Vagina (tissue), 2 donors: ENCODE results near the gene CDH4. TPM values are rescaled to one million over a fixed set of nuclear protein-coding genes. Genes with fewer than 3 reads are reported as not detected.

Experiments
- DNase-seq, 2 donors: peaks; one replicate each; pipeline ENCODE4 v3.0.0-alpha.2; 2017; ENCODE audit errors: extremely low spot score in 2 of 2
- H3K27ac ChIP-seq: fragments of 200-600 bp; sonication (generic); one replicate; pipeline ENCODE4 v1.5.1; 2019
- H3K27me3 ChIP-seq: fragments of 200-600 bp; sonication (generic); one replicate; pipeline ENCODE4 v1.5.1; 2019
- H3K36me3 ChIP-seq, 2 donors: fragments of 200-600 bp; sonication (generic); one replicate each; pipeline ENCODE4 v1.5.1; 2017 to 2019
- H3K4me1 ChIP-seq: fragments of 200-600 bp; sonication (generic); one replicate; pipeline ENCODE4 v1.5.1; 2019
- H3K4me3 ChIP-seq, 2 donors: fragments of 200-600 bp; sonication (generic); 1 replicate in 1 of 2; 2 replicates in 1 of 2; pipeline ENCODE4 v1.5.1; 2016 to 2019
- H3K9me3 ChIP-seq: fragments of 200-600 bp; sonication (generic); one replicate; pipeline ENCODE4 v1.5.1; 2019
- POLR2A ChIP-seq, 2 donors: fragments of 450-650 bp; IDR thresholded peaks; one replicate each; pipeline ENCODE4 v1.6.1; 2017; ENCODE audit warnings: antibody characterized with exemption in 2 of 2, mild to moderate bottlenecking in 2 of 2, moderate library complexity in 2 of 2
- POLR2AphosphoS5 ChIP-seq, 2 donors: sonication (generic); formaldehyde crosslinking; IDR thresholded peaks; one replicate each; pipeline ENCODE4 v1.9.0; 2017; ENCODE audit warnings: antibody characterized with exemption in 2 of 2, mild to moderate bottlenecking in 2 of 2, low read depth in 1 of 2; ENCODE audit not compliant: insufficient read depth in 1 of 2
- intact Hi-C: fragments of 100-400 bp; cut with DNase I; formaldehyde crosslinking; loops from one replicate; pipeline ENCODE4 v1.15.1; 2023
- total RNA-seq: library from RNA; depleted of rRNA; stranded (reverse); fragments of >200 nt; gene quantifications from one replicate; pipeline ENCODE4 v1.2.3, GENCODE V29; 2016
- TF ChIP-seq, protein P1 (sequence below), 3 experiments: fragments of 450-650 bp in 2 of 3; fragments of 200-600 bp in 1 of 3; sonication (generic) in 1 of 3; IDR thresholded peaks; one replicate each; pipeline ENCODE4 v1.5.1; 2017 to 2019; ENCODE audit warnings: antibody characterized with exemption in 3 of 3, mild to moderate bottlenecking in 2 of 3, moderate library complexity in 2 of 3

The CDH4 gene
- total RNA-seq, 1 donor from 2014 or later, result 0.25 TPM

DNA sequence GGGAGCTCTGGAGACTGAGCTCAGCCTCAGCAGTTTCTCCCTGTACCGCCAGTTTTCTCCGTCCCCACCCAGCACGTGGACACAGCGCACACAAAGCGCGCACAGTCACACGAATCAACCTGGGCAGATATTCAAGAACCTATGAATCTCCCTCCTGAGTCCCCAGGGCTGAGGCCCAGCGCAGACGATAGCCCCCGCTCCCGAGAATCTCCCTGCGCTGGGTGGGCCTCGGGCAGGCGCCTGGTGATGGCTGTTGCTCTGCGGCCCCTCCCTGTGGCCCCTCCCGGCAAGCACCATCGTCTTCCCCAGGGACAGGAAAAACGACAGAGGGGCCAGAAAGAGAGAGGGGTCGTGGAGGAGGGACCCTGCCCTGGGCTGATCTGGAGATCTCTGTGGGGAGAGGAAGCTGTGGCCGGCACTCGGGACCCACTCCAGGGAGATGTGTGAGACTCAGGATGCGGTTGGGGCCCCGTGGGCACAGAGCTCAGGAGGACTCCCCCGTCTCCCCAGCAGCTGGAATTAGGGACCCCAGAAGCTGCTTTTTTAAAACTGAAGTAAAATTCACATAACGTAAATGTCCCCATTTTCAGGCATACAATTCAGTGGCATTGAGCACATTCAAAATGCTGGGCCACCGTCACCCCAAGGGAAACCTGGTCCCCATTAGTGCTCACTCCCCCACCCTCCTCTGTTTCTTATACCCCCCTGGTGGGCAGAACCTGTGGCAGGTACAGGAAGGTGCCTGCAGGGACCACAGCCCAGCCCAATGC is 482.9 kb downstream of the CDH4 start:
- no peak for TF ChIP-seq POLR2AphosphoS5 (IDR thresholded peaks at IDR 0.05; ENCODE audit: insufficient read depth in 1 of 2, low read depth in 1 of 2)
- TF ChIP-seq, protein P1, sequence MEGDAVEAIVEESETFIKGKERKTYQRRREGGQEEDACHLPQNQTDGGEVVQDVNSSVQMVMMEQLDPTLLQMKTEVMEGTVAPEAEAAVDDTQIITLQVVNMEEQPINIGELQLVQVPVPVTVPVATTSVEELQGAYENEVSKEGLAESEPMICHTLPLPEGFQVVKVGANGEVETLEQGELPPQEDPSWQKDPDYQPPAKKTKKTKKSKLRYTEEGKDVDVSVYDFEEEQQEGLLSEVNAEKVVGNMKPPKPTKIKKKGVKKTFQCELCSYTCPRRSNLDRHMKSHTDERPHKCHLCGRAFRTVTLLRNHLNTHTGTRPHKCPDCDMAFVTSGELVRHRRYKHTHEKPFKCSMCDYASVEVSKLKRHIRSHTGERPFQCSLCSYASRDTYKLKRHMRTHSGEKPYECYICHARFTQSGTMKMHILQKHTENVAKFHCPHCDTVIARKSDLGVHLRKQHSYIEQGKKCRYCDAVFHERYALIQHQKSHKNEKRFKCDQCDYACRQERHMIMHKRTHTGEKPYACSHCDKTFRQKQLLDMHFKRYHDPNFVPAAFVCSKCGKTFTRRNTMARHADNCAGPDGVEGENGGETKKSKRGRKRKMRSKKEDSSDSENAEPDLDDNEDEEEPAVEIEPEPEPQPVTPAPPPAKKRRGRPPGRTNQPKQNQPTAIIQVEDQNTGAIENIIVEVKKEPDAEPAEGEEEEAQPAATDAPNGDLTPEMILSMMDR (IDR thresholded peaks at IDR 0.05), result no peak
- TF ChIP-seq POLR2A (IDR thresholded peaks at IDR 0.05), result no peak
- no peaks in the 10 kb centered on the region for H3K9me3 ChIP-seq
- no peaks in the 10 kb centered on the region for H3K4me1 ChIP-seq
- DNase-seq, result no peak
- no peaks in the 10 kb centered on the region for H3K36me3 ChIP-seq
- no peaks in the 10 kb centered on the region for H3K27me3 ChIP-seq
- intact Hi-C loops, result no loop called here
- H3K4me3 ChIP-seq, result no peak overlapping the region
- H3K27ac ChIP-seq, result no peak overlapping the region

DNA sequence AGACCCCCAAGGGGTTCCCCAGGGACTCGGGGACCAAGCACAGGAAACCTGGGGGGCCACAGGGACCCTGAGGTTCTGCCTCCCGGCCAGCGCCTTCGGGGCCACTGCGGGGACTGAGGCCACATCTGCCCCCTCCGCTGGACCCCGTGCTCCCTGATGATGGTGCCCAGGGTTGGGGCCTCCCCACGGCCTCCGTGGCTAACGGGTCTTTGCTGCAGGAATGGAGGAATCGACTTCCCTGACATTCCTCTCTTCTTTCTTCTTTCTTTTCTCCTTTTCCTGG is 483.4 kb downstream of the CDH4 start:
- no peak overlapping the region for H3K27ac ChIP-seq
- no peaks in the 10 kb centered on the region for H3K4me1 ChIP-seq
- H3K4me3 ChIP-seq, result no peak overlapping the region
- no peaks in the 10 kb centered on the region for H3K27me3 ChIP-seq
- no peak for TF ChIP-seq POLR2AphosphoS5 (IDR thresholded peaks at IDR 0.05; ENCODE audit: insufficient read depth in 1 of 2, low read depth in 1 of 2)
- TF ChIP-seq POLR2A (IDR thresholded peaks at IDR 0.05), result no peak
- DNase-seq, result no peak
- H3K9me3 ChIP-seq, result no peaks in the 10 kb centered on the region
- no peaks in the 10 kb centered on the region for H3K36me3 ChIP-seq
- intact Hi-C loops, result no loop called here

DNA sequence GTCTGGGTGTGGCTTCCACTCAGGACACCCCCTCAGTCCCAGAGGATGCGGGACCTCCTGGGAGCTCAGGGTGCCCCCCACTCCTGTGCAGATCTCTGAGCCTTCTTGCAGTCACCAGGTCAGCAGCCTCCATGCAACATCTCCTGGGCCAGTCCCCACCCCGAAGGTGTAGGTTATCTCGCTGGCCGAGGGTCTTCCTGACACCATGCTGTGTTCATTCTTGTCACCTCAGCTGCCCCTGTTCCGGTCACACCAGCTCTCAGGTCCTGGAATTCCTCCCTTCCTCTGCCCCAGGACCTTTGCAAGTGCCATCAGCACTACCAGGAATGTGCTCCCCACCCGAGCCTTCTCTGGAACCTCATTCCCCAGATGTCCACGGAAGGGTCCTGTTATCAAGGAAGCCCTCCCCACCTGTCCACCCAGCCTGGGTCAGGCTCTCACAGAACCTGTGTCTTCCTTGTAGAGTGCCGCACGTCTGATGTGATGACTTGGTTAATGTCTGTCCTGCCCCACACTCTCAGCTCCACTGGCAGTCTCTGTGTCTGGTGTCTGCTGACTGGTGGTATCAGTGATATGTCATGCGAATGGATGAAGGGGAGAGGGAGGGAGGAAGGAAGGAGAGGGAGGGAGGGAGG is 484.1 kb downstream of the CDH4 start:
- TF ChIP-seq POLR2A (IDR thresholded peaks at IDR 0.05), result no peak
- TF ChIP-seq POLR2AphosphoS5 (IDR thresholded peaks at IDR 0.05; ENCODE audit: insufficient read depth in 1 of 2, low read depth in 1 of 2), result no peak
- TF ChIP-seq, protein P1 (IDR thresholded peaks at IDR 0.05), result no peak
- Histone ChIP-seq H3K4me1 (no peaks in the 10 kb centered on the region), H3K27ac (no peak overlapping the region), H3K36me3 (no peaks in the 10 kb centered on the region), H3K4me3 (no peak overlapping the region), H3K27me3 (no peaks in the 10 kb centered on the region), H3K9me3 (no peaks in the 10 kb centered on the region)
- no peak for DNase-seq
- intact Hi-C loops, result no loop called here

DNA sequence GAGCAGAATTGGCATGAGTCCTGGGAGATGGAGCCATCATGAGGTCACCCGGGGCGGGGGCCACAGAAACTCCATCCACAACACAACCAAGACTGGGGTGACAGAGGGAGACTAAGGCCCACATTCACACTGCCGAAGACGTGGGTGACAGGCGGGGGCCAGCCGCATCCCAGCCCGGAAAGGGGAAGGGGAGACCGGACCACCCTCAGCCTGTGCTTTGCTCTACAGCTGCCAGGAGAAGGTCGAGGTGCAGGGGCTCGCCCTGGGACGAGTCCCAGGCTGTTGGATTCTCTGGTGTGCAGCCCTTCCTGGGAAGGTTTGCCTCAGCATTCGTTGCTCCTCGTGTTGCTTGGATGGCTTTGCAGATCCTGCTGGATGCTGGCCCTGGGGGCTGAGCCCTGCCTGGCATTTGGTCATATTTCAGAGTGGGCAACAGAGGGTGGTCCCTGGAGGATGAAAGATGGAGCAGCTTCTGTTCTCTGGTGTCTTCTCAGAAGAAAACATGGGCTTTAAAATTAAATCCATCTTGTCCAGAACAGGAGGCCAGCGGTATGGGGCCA is 484.8 kb downstream of the CDH4 start:
- Histone ChIP-seq H3K4me3 (no peak overlapping the region), H3K4me1 (no peaks in the 10 kb centered on the region), H3K27ac (no peak overlapping the region), H3K27me3 (no peaks in the 10 kb centered on the region), H3K36me3 (no peaks in the 10 kb centered on the region), H3K9me3 (no peaks in the 10 kb centered on the region)
- TF ChIP-seq POLR2AphosphoS5 (IDR thresholded peaks at IDR 0.05; ENCODE audit: insufficient read depth in 1 of 2, low read depth in 1 of 2), result no peak
- TF ChIP-seq, protein P1 (IDR thresholded peaks at IDR 0.05), result no peak
- TF ChIP-seq POLR2A (IDR thresholded peaks at IDR 0.05), result no peak
- no peak for DNase-seq
- intact Hi-C loops, result no loop called here

DNA sequence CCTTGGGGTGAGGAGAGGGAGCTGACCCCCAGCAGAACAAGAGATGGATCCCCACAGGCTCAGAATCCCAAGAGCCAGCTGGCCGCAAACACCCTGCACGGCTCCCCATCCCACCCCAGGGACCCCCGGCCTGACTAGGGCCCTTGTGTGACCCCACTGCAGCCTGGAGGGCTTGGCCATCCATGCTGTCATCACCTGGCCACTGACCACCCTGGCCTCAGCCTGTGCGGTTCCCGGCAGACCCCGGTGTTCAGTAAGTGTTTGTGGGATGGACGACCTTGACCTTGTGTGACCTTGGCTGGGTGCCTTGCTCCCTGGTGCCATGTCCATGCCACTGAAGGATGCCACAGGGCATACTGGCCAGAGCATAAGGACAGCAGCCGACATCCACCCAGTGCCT is 485.3 kb downstream of the CDH4 start:
- no peaks in the 10 kb centered on the region for H3K27me3 ChIP-seq
- no peaks in the 10 kb centered on the region for H3K4me1 ChIP-seq
- no peak for DNase-seq
- no peaks in the 10 kb centered on the region for H3K9me3 ChIP-seq
- no peak overlapping the region for H3K4me3 ChIP-seq
- H3K36me3 ChIP-seq, result no peaks in the 10 kb centered on the region
- TF ChIP-seq, protein P1 (IDR thresholded peaks at IDR 0.05), result no peak
- TF ChIP-seq POLR2A (IDR thresholded peaks at IDR 0.05) (no peak), POLR2AphosphoS5 (IDR thresholded peaks at IDR 0.05; ENCODE audit: insufficient read depth in 1 of 2, low read depth in 1 of 2) (no peak)
- intact Hi-C loops, result no loop called here
- H3K27ac ChIP-seq, result no peak overlapping the region
